AG04449 (cell line): ENCODE results near the gene CD300LD.
"Not testable (repeated sequence)": the region's sequence is repeated elsewhere in the genome, so short reads cannot be mapped to it uniquely, and the experiment has no call there.

Experiments
- CTCF ChIA-PET: fragments of 350-600 bp; formaldehyde crosslinking; extraction: SDS; loops from one replicate; lab custom pipeline; 2021; ENCODE audit warnings: antibody characterized with exemption; lab: Yijun Ruan, JAX
- POLR2A ChIA-PET: fragments of 400-600, 350-600 bp; formaldehyde crosslinking; extraction: SDS; loops from one replicate; lab custom pipeline; 2020; ENCODE audit warnings: antibody characterized with exemption, inconsistent platforms; lab: Yijun Ruan, JAX
- DNase-seq: peaks from one replicate; pipeline ENCODE4 v3.0.0-alpha.2; 2010; ENCODE audit warnings: low read depth, low spot score
- H3K4me3 ChIP-seq: 2 replicates; pipeline ENCODE4 v1.5.1; 2011; ENCODE audit warnings: low read depth, mild to moderate bottlenecking, control low read depth, low read length
- CTCF ChIP-seq: IDR thresholded peaks from one replicate; pipeline ENCODE4 v1.5.1; 2011; ENCODE audit warnings: mild to moderate bottlenecking, moderate library complexity, low read length, control low read depth, inconsistent platforms; ENCODE audit not compliant: insufficient read depth; ENCODE audit errors: missing control alignments

CD300LD gene

GRCh38 chr17:74582633-74583032 is 9.4 kb downstream of the CD300LD start:
- POLR2A ChIA-PET, result no interaction called here
- no peak for DNase-seq
- CTCF ChIA-PET, result no interaction called here
- no peak for TF ChIP-seq CTCF
- no peak overlapping the region for H3K4me3 ChIP-seq

GRCh38 chr17:74579900-74580299 is 12.2 kb downstream of the CD300LD start:
- no peak for DNase-seq
- POLR2A ChIA-PET, result no interaction called here
- no peak for TF ChIP-seq CTCF
- CTCF ChIA-PET, result no interaction called here
- H3K4me3 ChIP-seq, result no peak overlapping the region

GRCh38 chr17:74578979-74579378 is 13.1 kb downstream of the CD300LD start:
- no peak overlapping the region for H3K4me3 ChIP-seq
- TF ChIP-seq CTCF, result no peak
- CTCF ChIA-PET, result no interaction called here
- POLR2A ChIA-PET, result no interaction called here
- DNase-seq, result no peak

GRCh38 chr17:74574489-74575142 is 17.5 kb downstream of the CD300LD start:
- ChIA-PET CTCF (no interaction called here), POLR2A (no interaction called here)
- TF ChIP-seq CTCF, result no peak
- no peak overlapping the region for H3K4me3 ChIP-seq
- no peak for DNase-seq

GRCh38 chr17:74573635-74574034 is 18.4 kb downstream of the CD300LD start:
- CTCF ChIA-PET, POLR2A ChIA-PET, H3K4me3 ChIP-seq: not testable (repeated sequence)

GRCh38 chr17:74573169-74573568 is 18.9 kb downstream of the CD300LD start:
- ChIA-PET POLR2A (no interaction called here), CTCF (no interaction called here)
- no peak for DNase-seq
- H3K4me3 ChIP-seq, result no peak overlapping the region
- no peak for TF ChIP-seq CTCF

More at GRCh38 chr17:74573635-74574034, 18.4 kb downstream of the CD300LD start:
- DNase-seq, result not testable (repeated sequence)
